DND-41 (cell line): Measurements from ENCODE around the gene TPD52L1.

ENCODE experiments used
- CTCF ChIP-seq: IDR thresholded peaks from 2 replicates; pipeline ENCODE4 v1.5.1; 2012; ENCODE audit warnings: borderline replicate concordance, low read length, moderate library complexity, mild to moderate bottlenecking; ENCODE audit not compliant: poor library complexity, severe bottlenecking; ENCODE audit errors: extremely low read depth
- EZH2 ChIP-seq: IDR thresholded peaks from 3 replicates; pipeline ENCODE4 v1.6.1; 2012; ENCODE audit warnings: borderline replicate concordance, low read depth, mild to moderate bottlenecking, moderate library complexity, low read length, inconsistent platforms; ENCODE audit not compliant: severe bottlenecking

- peak; percentile 85 for TF ChIP-seq CTCF
- no peak for TF ChIP-seq EZH2
Observed at GRCh38 chr6:125310994-125311649, 157.5 kb downstream of the TPD52L1 start.
